HCT116 (cell line): ENCODE results near the gene PNPLA8. TPM values are rescaled to one million over a fixed set of nuclear protein-coding genes. Genes with fewer than 3 reads are reported as not detected.
A peak's percentile ranks its signal among the peaks of the same experiment; 100 is the strongest.

Source experiments
- ATAC-seq: fragments of 200-7000 bp; cut with Tn5 transposase; 2 replicates; pipeline ENCODE4 v1.9.1; 2020; ENCODE audit warnings: mild to moderate bottlenecking, moderate library complexity
- BruUV-seq: library from RNA; stranded (reverse); fragments of 400-500 nt; replicated peaks from 2 replicates; lab custom pipeline; 2021; lab: Mats Ljungman, UMichigan
- CTCF ChIA-PET: fragments of 300-600 bp; sonication (Branson Sonifier 250); formaldehyde crosslinking; loops from one replicate; lab custom pipeline; 2021; ENCODE audit warnings: antibody characterized with exemption; lab: Charles Lee
- POLR2A ChIA-PET: fragments of 300-600, 350-600 bp; sonication (Branson Sonifier 250); formaldehyde crosslinking; loops from one replicate; lab custom pipeline; 2021; ENCODE audit warnings: antibody characterized with exemption; lab: Charles Lee
- RAD21 ChIA-PET, 2 experiments: fragments of 300-600 bp; sonication (Branson Sonifier 250); formaldehyde crosslinking; loops; one replicate each; lab custom pipeline; 2023; ENCODE audit warnings: low total read pairs in 2 of 2; ENCODE audit not compliant: uncharacterized antibody in 2 of 2, unreplicated experiment in 2 of 2, low non-redundant PET in 1 of 2; lab: Charles Lee
- DNase-seq: peaks from one replicate; pipeline ENCODE4 v3.0.0-alpha.2; 2010; ENCODE audit warnings: low read depth, low spot score
- H2AFZ ChIP-seq: fragments of 200-600 bp; shearing (Covaris generic), sonication (generic); 2 replicates; pipeline ENCODE4 v1.6.1; 2017; ENCODE audit warnings: low read depth, mixed run types, mixed read lengths, antibody characterized with exemption, low read length; ENCODE audit not compliant: poor library complexity, severe bottlenecking
- H3K27ac ChIP-seq: 2 replicates; pipeline ENCODE4 v1.5.1; 2012; ENCODE audit warnings: low read depth, low read length
- H3K27me3 ChIP-seq: fragments of 200-600 bp; sonication (generic); 2 replicates; pipeline ENCODE4 v1.6.1; 2016; ENCODE audit warnings: mixed run types, low read length, mixed read lengths; ENCODE audit not compliant: insufficient read depth
- H3K36me3 ChIP-seq, 2 experiments: fragments of 200-500 bp in 1 of 2; fragments of 200-600 bp in 1 of 2; sonication (Bioruptor generic) in 1 of 2; sonication (generic) in 1 of 2; 2 replicates each; pipeline versions ENCODE4 v1.5.1 to v1.6.1; 2014 to 2016; ENCODE audit warnings: low read length in 2 of 2, inconsistent platforms in 1 of 2, mixed read lengths in 1 of 2, mixed run types in 1 of 2; ENCODE audit not compliant: insufficient read depth in 2 of 2, control insufficient read depth in 1 of 2
- H3K4me1 ChIP-seq, 2 experiments: fragments of 200-600 bp in 1 of 2; sonication (generic) in 1 of 2; 2 replicates each; pipeline versions ENCODE4 v1.5.1 to v1.6.1; 2012 to 2017; ENCODE audit warnings: low read length in 2 of 2, inconsistent platforms in 1 of 2, mild to moderate bottlenecking in 1 of 2, mixed read lengths in 1 of 2, mixed run types in 1 of 2, moderate library complexity in 1 of 2; ENCODE audit not compliant: insufficient read depth in 2 of 2, control insufficient read depth in 1 of 2
- H3K4me2 ChIP-seq: fragments of 200-600 bp; sonication (generic); 2 replicates; pipeline ENCODE4 v1.6.1; 2017; ENCODE audit warnings: mixed run types, low read length, mixed read lengths
- H3K4me3 ChIP-seq, 2 experiments: fragments of 200-600 bp in 1 of 2; sonication (generic) in 1 of 2; replicated peaks in 1 of 2; 2 replicates each; pipeline ENCODE4 v1.5.1; 2011 to 2016; ENCODE audit warnings: low read length in 2 of 2, control low read depth in 1 of 2, low read depth in 1 of 2, mild to moderate bottlenecking in 1 of 2, mixed read lengths in 1 of 2, mixed run types in 1 of 2
- H3K79me2 ChIP-seq: fragments of 200-600 bp; sonication (generic); 2 replicates; pipeline ENCODE4 v1.6.1; 2017; ENCODE audit warnings: mild to moderate bottlenecking, mixed run types, low read length, moderate library complexity, mixed read lengths; ENCODE audit not compliant: insufficient read depth
- H3K9ac ChIP-seq: fragments of 200-600 bp; sonication (generic); 2 replicates; pipeline ENCODE4 v1.6.1; 2016; ENCODE audit warnings: low read length, mixed read lengths
- H3K9me2 ChIP-seq: fragments of 200-600 bp; sonication (generic), shearing (Covaris generic); 2 replicates; pipeline ENCODE4 v1.6.1; 2017; ENCODE audit warnings: mixed run types, mild to moderate bottlenecking, moderate library complexity; ENCODE audit not compliant: insufficient read depth
- H3K9me3 ChIP-seq, 2 experiments: fragments of 200-500 bp in 1 of 2; fragments of 200-600 bp in 1 of 2; sonication (Bioruptor generic) in 1 of 2; sonication (generic) in 1 of 2; 2 replicates each; pipeline ENCODE4 v1.6.1; 2014 to 2017; ENCODE audit warnings: low read length in 2 of 2, mixed read lengths in 2 of 2, inconsistent platforms in 1 of 2, low read depth in 1 of 2, mild to moderate bottlenecking in 1 of 2, mixed run types in 1 of 2, moderate library complexity in 1 of 2; ENCODE audit not compliant: control insufficient read depth in 1 of 2, insufficient read depth in 1 of 2
- H4K20me1 ChIP-seq: fragments of 200-600 bp; sonication (generic), shearing (Covaris generic); 2 replicates; pipeline ENCODE4 v1.6.1; 2017; ENCODE audit warnings: mixed run types, mild to moderate bottlenecking, moderate library complexity; ENCODE audit not compliant: insufficient read depth
- CBX3 ChIP-seq: IDR thresholded peaks from 2 replicates; pipeline ENCODE4 v1.6.1; 2012; ENCODE audit warnings: low read depth
- CEBPB ChIP-seq: IDR thresholded peaks from 2 replicates; pipeline ENCODE4 v1.6.1; 2012; ENCODE audit warnings: low read depth
- EGR1 ChIP-seq: IDR thresholded peaks from 2 replicates; pipeline ENCODE4 v1.6.1; 2012; ENCODE audit warnings: low read depth
- ELF1 ChIP-seq: IDR thresholded peaks from 2 replicates; pipeline ENCODE4 v1.6.1; 2012; ENCODE audit warnings: low read depth, borderline replicate concordance
- EZH2phosphoT487 ChIP-seq: fragments of 200-600 bp; IDR thresholded peaks from 2 replicates; pipeline ENCODE4 v1.6.1; 2018; ENCODE audit warnings: antibody characterized with exemption, borderline replicate concordance
- FOSL1 ChIP-seq: IDR thresholded peaks from 2 replicates; pipeline ENCODE4 v1.6.1; 2012; ENCODE audit warnings: low read depth
- MAX ChIP-seq: IDR thresholded peaks from 2 replicates; pipeline ENCODE4 v1.6.1; 2012
- POLR2AphosphoS5 ChIP-seq: IDR thresholded peaks from 2 replicates; pipeline ENCODE4 v1.6.1; 2011; ENCODE audit warnings: mild to moderate bottlenecking, low read depth, low read length, moderate library complexity
- RAD21 ChIP-seq: IDR thresholded peaks from 2 replicates; pipeline ENCODE4 v1.6.1; 2012; ENCODE audit warnings: low read depth, mild to moderate bottlenecking
- REST ChIP-seq: IDR thresholded peaks from 2 replicates; pipeline ENCODE4 v1.6.1; 2012; ENCODE audit warnings: low read depth
- SIN3A ChIP-seq: IDR thresholded peaks from 2 replicates; pipeline ENCODE4 v1.6.1; 2012; ENCODE audit warnings: low read depth
- SP1 ChIP-seq: IDR thresholded peaks from 2 replicates; pipeline ENCODE4 v1.6.1; 2012; ENCODE audit warnings: low read depth
- SRF ChIP-seq: IDR thresholded peaks from 2 replicates; pipeline ENCODE4 v1.6.1; 2012; ENCODE audit warnings: low read depth
- TCF7L2 ChIP-seq: IDR thresholded peaks from 2 replicates; pipeline ENCODE4 v1.7.0; 2011; ENCODE audit warnings: borderline replicate concordance, inconsistent platforms; ENCODE audit not compliant: insufficient read depth, insufficient read length; ENCODE audit errors: extremely low read depth
- YY1 ChIP-seq: IDR thresholded peaks from 2 replicates; pipeline ENCODE4 v1.6.1; 2011; ENCODE audit warnings: low read length, low read depth, moderate library complexity, mild to moderate bottlenecking; ENCODE audit not compliant: insufficient replicate concordance; ENCODE audit errors: extremely low read depth
- ZFX ChIP-seq: fragments of 450-650 bp; IDR thresholded peaks from 2 replicates; pipeline ENCODE4 v1.6.1; 2017
- ZNF274 ChIP-seq: fragments of 200-500 bp; sonication (Bioruptor generic); IDR thresholded peaks from 2 replicates; pipeline ENCODE4 v1.6.1; 2014; ENCODE audit warnings: mild to moderate bottlenecking, low read depth, low read length, inconsistent platforms
- intact Hi-C: fragments of 100-400 bp; cut with micrococcal nuclease; formaldehyde crosslinking; loops from 2 replicates; pipeline ENCODE4 v1.10.0; 2022
- total RNA-seq: library from RNA; stranded (reverse); gene quantifications from one replicate; pipeline ENCODE4 v1.2.1, GENCODE V29; 2021; ENCODE audit not compliant: unreplicated experiment
- TF ChIP-seq, protein P1 (sequence below): IDR thresholded peaks from 2 replicates; pipeline ENCODE4 v1.6.1; 2011; ENCODE audit warnings: mild to moderate bottlenecking, low read length, moderate library complexity; ENCODE audit not compliant: insufficient replicate concordance; ENCODE audit errors: extremely low read depth
- TF ChIP-seq, protein P2 (sequence below), 3 experiments: fragments of 200-600 bp in 1 of 3; sonication (generic) in 1 of 3; IDR thresholded peaks in 2 of 3; conservative IDR thresholded peaks in 1 of 3; 2 replicates each; pipeline ENCODE4 v1.5.1; 2012 to 2017; ENCODE audit warnings: low read depth in 2 of 3, low read length in 2 of 3, antibody characterized with exemption in 1 of 3, borderline replicate concordance in 1 of 3, control low read depth in 1 of 3, mild to moderate bottlenecking in 1 of 3, mixed read lengths in 1 of 3, mixed run types in 1 of 3, moderate library complexity in 1 of 3; ENCODE audit not compliant: insufficient read depth in 1 of 3

The PNPLA8 gene
- total RNA-seq, 1 experiment from 2014 or later: 12.9 TPM

DNA sequence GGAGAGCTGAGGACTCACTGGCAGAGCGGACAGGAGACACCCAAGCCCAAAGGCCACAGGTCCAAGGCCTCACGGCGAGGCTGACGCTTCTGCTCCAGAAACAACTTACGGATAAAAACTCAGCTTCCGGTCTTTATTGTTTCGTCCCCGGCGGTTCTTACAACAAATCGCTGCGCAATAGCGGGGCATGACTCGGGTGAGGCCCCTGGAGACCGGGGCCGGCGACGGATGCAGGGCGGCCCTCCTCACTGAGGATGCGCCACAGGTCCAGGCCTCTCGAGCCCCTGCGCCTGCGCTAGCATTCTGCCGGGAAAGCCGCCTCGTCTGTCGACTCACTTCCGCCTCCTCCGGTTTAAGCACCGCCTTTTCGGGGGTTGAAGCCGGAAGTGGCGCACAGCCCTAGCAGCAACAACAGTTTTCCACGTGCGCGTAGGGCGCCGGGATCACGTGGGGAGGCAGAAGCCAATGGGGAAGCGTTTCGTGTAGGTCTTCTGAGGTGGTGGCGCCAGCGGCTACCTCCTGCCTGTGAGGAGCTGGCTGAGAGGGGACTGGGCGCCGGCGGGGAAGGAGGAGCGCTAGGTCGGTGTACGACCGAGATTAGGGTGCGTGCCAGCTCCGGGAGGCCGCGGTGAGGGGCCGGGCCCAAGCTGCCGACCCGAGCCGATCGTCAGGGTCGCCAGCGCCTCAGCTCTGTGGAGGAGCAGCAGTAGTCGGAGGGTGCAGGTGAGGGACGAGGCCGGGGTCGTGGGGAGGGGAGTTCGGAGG lies 43.6 kb upstream of the PNPLA8 start, which contains the start of the genes DNAJB9 and THAP5:
DNAJB9 (plus strand) TSS at position 494 of the 765 bp plus-strand sequence. CDS start 1,853 bp downstream, outside the sequence.
THAP5 (minus strand) TSS at position 326 of the 765 bp plus-strand sequence; CDS start at position 189, 137 bp downstream.
- Histone ChIP-seq H3K27ac (peak within 1 kb of the TSS; percentile 75), H3K4me2 (peak within 1 kb of the TSS; percentile 92), H3K4me1 (peaks cover 8 to 12% of the 10 kb centered on the region in 2 experiments), H3K4me3 (peak within 1 kb of the TSS; percentile 81 to 90), H4K20me1 (no peaks in the 10 kb centered on the region), H3K36me3 (peaks cover 8 to 14% of the 10 kb centered on the region in 2 experiments; a peak in 3 of 4 replicates), H3K9me2 (no peaks in the 10 kb centered on the region), H2AFZ (no peak within 1 kb of the TSS), H3K9ac (peak within 1 kb of the TSS; percentile 86), H3K9me3 (no peaks in the 10 kb centered on the region), H3K79me2 (peaks cover 56% of the 10 kb centered on the region), H3K27me3 (no peaks in the 10 kb centered on the region)
- no TSS peak for BruUV-seq
- intact Hi-C loops: loop anchor here (5.0 kb wide), 1 partner anchor 42 kb away; the partner anchor contains the start of gene PNPLA8
- ATAC-seq (peak; percentile 94), DNase-seq (peak; percentile 99)
- RAD21 ChIA-PET: no interaction called here
- CTCF ChIA-PET: interaction anchor here (0.7 kb wide), 1 partner anchor 473 kb away, joined by 3 read pairs; no protein-coding TSS in a partner anchor
- POLR2A ChIA-PET: interaction anchor here (2.0 kb wide), 1 partner anchor 43 kb away, joined by 9 read pairs; the partner anchor contains the start of gene PNPLA8
- TF ChIP-seq REST: no peak
- peak; percentile 25 for TF ChIP-seq YY1
- TF ChIP-seq ZFX: peak; percentile 96
- TF ChIP-seq, protein P1, sequence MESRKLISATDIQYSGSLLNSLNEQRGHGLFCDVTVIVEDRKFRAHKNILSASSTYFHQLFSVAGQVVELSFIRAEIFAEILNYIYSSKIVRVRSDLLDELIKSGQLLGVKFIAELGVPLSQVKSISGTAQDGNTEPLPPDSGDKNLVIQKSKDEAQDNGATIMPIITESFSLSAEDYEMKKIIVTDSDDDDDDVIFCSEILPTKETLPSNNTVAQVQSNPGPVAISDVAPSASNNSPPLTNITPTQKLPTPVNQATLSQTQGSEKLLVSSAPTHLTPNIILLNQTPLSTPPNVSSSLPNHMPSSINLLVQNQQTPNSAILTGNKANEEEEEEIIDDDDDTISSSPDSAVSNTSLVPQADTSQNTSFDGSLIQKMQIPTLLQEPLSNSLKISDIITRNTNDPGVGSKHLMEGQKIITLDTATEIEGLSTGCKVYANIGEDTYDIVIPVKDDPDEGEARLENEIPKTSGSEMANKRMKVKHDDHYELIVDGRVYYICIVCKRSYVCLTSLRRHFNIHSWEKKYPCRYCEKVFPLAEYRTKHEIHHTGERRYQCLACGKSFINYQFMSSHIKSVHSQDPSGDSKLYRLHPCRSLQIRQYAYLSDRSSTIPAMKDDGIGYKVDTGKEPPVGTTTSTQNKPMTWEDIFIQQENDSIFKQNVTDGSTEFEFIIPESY: no peak
- TF ChIP-seq POLR2AphosphoS5: peak; percentile 92
- TF ChIP-seq SP1: peak; percentile 87
- TF ChIP-seq EZH2phosphoT487: no peak
- TF ChIP-seq CEBPB: no peak
- peak; percentile 92 for TF ChIP-seq SRF
- no peak for TF ChIP-seq TCF7L2
- TF ChIP-seq, protein P2, sequence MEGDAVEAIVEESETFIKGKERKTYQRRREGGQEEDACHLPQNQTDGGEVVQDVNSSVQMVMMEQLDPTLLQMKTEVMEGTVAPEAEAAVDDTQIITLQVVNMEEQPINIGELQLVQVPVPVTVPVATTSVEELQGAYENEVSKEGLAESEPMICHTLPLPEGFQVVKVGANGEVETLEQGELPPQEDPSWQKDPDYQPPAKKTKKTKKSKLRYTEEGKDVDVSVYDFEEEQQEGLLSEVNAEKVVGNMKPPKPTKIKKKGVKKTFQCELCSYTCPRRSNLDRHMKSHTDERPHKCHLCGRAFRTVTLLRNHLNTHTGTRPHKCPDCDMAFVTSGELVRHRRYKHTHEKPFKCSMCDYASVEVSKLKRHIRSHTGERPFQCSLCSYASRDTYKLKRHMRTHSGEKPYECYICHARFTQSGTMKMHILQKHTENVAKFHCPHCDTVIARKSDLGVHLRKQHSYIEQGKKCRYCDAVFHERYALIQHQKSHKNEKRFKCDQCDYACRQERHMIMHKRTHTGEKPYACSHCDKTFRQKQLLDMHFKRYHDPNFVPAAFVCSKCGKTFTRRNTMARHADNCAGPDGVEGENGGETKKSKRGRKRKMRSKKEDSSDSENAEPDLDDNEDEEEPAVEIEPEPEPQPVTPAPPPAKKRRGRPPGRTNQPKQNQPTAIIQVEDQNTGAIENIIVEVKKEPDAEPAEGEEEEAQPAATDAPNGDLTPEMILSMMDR (IDR thresholded peaks at IDR 0.05 in 2 of 3, conservative IDR thresholded peaks at IDR 0.05 in 1 of 3; ENCODE audit: borderline replicate concordance in 1 of 3, insufficient read depth in 1 of 3, low read depth in 2 of 3, low read length in 2 of 3): no peak
- peak; percentile 96 for TF ChIP-seq SIN3A
- no peak for TF ChIP-seq EGR1
- TF ChIP-seq MAX: peak; percentile 100
- TF ChIP-seq FOSL1: no peak
- peak; percentile 84 for TF ChIP-seq ELF1
- no peak for TF ChIP-seq ZNF274
- no peak for TF ChIP-seq RAD21
- TF ChIP-seq CBX3: peak; percentile 61
